A549 treated with AZD9567 at 1 μM for 4 hours (cell line): Measurements from ENCODE around the gene CYP2F1. TPM values are rescaled to one million over a fixed set of nuclear protein-coding genes. Genes with fewer than 3 reads are reported as not detected.

Experiments
- total RNA-seq: library from RNA; stranded (reverse); fragments of 200-300 nt; extraction: Qiagen RNA extraction; gene quantifications from 5 replicates; pipeline ENCODE4 v1.2.3, GENCODE V29; 2022; ENCODE audit not compliant: insufficient read depth

The CYP2F1 gene, protein sequence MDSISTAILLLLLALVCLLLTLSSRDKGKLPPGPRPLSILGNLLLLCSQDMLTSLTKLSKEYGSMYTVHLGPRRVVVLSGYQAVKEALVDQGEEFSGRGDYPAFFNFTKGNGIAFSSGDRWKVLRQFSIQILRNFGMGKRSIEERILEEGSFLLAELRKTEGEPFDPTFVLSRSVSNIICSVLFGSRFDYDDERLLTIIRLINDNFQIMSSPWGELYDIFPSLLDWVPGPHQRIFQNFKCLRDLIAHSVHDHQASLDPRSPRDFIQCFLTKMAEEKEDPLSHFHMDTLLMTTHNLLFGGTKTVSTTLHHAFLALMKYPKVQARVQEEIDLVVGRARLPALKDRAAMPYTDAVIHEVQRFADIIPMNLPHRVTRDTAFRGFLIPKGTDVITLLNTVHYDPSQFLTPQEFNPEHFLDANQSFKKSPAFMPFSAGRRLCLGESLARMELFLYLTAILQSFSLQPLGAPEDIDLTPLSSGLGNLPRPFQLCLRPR
- total RNA-seq = not detected in 5 replicates

DNA sequence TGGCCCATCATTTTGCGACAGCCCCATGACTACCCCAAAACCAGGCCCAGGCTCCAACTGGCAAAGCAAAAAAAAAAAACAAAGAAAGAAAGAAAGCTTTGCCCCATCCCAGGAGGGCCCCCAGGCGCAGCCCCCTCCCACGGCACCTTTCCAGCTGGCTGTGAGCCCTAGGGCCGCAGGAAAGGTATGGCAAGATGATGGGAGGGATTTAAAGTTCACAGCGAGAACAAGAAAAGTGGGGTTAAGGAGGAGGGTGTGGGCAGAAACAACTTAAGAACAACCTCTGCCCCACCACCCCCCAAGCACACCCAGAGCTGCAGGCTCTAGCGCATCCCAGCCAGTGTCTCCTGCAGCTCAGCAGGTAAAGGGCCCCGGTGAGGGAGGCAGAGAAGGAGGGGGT, at the start of gene CYP2F1:
CYP2F1 (plus strand) TSS at position 301 of the 400 bp plus-strand sequence. CDS start 1,757 bp downstream, outside the sequence.

GRCh38 chr19:41088151-41088550, 26.1 kb upstream of the CYP2F1 start, which contains the start of gene CYP2A13:
Gene CYP2A13, plus strand, starts transcription at chr19:41088451. Its CDS starts 21 bp downstream, at chr19:41088472.

Other genes with a start within 250 kb of the CYP2F1 start
- gene CYP2A7, start 232.2 kb upstream of the CYP2F1 start, total RNA-seq = not detected in 5 replicates
- gene CYP2B6, start 123.2 kb upstream of the CYP2F1 start, total RNA-seq = not detected in 5 replicates
- gene CYP2A13, start 26.0 kb upstream of the CYP2F1 start, total RNA-seq = not detected in 5 replicates
- 16.2 to 26.6 TPM (median 20.5 TPM) in 5 replicates for gene CYP2S1, start 78.8 kb downstream of the CYP2F1 start, total RNA-seq
- 96.3 to 114 TPM (median 102 TPM) in 5 replicates for gene AXL, start 104.8 kb downstream of the CYP2F1 start, total RNA-seq
- gene HNRNPUL1, start 149.9 kb downstream of the CYP2F1 start, total RNA-seq = 265 to 290 TPM (median 284 TPM) in 5 replicates
- 33.1 to 46.8 TPM (median 41.2 TPM) in 5 replicates for gene CCDC97, start 195.7 kb downstream of the CYP2F1 start, total RNA-seq
- 108 to 152 TPM (median 138 TPM) in 5 replicates for gene TGFB1, start 239.5 kb downstream of the CYP2F1 start, total RNA-seq
- 25.5 to 35.6 TPM (median 33.4 TPM) in 5 replicates for gene B9D2, start 249.7 kb downstream of the CYP2F1 start, total RNA-seq